GM15510 (cell line): ENCODE measurements around the gene CNTNAP2.

ENCODE experiments used
- POLR2A ChIP-seq: IDR thresholded peaks from 3 replicates; pipeline ENCODE4 v1.6.1; 2011; ENCODE audit warnings: borderline replicate concordance; ENCODE audit not compliant: insufficient read length; ENCODE audit errors: extremely low read depth

Gene CNTNAP2

GRCh38 chr7:147183276-147183675, 1066.7 kb downstream of the CNTNAP2 start:
- TF ChIP-seq POLR2A: no peak

DNA sequence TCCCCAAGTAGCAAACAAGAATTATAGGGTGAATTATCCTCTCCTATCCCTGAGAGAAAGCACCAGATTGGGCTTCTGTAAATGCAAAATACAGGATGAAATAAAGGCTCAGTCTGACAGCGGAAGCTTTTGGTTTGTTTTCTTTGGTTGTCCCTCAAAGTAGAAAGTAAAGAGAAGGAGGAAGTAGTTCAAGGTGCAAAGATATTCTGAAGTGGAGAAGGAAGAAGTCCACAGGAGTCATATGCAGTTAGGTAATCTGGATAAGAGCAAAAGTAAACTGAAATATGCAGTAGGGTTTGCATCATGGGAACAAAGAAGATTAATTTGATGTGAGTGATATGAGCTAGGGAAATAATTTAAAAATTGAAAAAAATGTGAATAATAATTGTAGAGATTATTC, 1071.9 kb downstream of the CNTNAP2 start:
- TF ChIP-seq POLR2A: no peak

- TF ChIP-seq POLR2A: no peak
These were observed 1076.9 kb downstream of the CNTNAP2 start for GRCh38 chr7:147193476-147193875.

GRCh38 chr7:147196481-147196880, 1079.9 kb downstream of the CNTNAP2 start:
- no peak for TF ChIP-seq POLR2A

DNA sequence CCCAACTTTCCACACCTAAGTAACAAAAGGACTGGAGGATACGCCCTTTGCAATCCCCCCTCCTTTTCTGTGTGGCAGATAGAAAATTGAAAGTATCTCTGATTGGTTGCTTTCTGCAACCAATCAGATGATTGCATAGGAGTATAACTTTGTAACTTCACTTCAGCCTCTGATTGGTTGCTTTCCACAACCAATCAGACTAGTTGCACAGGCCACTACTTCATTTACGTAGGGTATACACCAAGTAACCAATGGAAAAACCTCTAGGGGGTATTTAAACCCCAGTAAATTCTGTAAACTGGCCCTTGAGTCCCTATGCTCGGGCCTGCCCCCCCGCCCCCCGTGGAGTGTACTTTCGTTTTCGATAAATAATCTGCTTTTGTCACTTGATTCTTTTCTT, 1080.4 kb downstream of the CNTNAP2 start:
- TF ChIP-seq POLR2A: no peak

DNA sequence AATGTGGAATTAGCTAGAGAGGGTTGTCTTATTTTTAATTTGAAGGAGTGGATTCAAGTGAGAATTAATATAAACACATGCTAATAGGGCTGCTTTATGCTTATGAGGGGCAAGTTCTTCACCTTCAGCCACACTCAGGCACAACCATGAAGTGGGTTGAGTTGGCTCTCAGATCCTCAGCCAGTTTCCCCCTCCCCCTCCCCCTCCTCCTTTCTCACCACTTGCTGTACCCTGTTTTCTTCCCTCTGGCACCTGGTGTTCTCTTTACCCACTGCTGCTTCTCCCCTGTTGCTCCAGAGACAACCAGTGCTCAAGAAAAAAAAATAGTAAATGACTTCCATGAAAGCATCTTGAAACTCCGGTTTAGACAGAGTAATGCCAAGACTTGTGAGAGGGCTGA, 1083.3 kb downstream of the CNTNAP2 start:
- no peak for TF ChIP-seq POLR2A

GRCh38 chr7:147207988-147208387, 1091.4 kb downstream of the CNTNAP2 start:
- no peak for TF ChIP-seq POLR2A

GRCh38 chr7:147231275-147231674, 1114.7 kb downstream of the CNTNAP2 start:
- no peak for TF ChIP-seq POLR2A

- no peak for TF ChIP-seq POLR2A
These were observed 1119.2 kb downstream of the CNTNAP2 start for GRCh38 chr7:147235645-147236382.

DNA sequence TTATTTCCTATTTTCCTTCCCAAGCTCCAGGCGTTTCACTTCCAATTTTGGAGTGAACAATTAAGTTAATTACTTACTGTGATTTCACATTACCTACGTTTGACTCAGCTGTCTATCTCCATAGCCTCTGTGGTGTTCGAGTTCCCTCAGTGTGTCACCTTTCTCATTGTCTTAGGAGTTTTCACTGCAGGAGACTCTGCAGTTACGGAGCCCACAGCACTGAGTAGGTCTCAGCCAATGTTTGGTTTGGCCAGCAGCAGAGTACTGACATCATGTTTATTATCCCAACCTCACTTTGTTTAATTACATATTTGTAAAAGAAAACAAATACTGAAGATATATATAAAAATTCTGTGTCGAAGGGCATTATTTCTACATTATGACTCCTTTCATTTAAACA, 1123.9 kb downstream of the CNTNAP2 start:
- TF ChIP-seq POLR2A: no peak

GRCh38 chr7:147245274-147245673, 1128.7 kb downstream of the CNTNAP2 start:
- TF ChIP-seq POLR2A: no peak

GRCh38 chr7:147249956-147250355, 1133.4 kb downstream of the CNTNAP2 start:
- no peak for TF ChIP-seq POLR2A

DNA sequence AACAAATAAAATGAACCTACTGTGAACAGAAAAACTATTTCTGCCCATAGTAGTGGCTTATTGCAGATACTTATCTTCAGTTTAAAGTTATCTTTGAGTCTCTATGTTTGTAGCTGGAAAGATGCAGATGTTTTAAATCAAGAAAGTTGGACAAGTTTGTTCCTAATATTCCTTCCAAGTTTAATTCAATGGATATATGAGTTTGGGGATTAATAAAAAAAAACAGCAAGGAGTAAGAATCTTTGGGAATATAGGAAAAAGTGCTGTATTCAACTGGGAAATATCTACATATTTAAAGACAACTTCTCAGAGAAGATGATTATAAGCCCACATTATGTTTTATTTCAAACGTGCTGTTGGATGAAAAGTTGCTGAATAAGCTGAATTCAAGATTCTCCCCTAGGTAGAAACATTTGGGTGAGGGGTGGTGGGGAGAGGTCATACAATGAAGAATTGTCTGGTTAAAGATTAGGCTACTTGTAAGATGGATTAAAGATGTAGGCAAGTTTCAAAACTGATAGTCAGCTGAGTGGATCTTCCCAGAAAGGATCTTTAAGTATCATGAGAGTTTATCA, 1135.2 kb downstream of the CNTNAP2 start:
- TF ChIP-seq POLR2A: no peak

GRCh38 chr7:147261693-147262092, 1145.1 kb downstream of the CNTNAP2 start:
- no peak for TF ChIP-seq POLR2A

GRCh38 chr7:147265528-147265927, 1148.9 kb downstream of the CNTNAP2 start:
- TF ChIP-seq POLR2A: no peak

DNA sequence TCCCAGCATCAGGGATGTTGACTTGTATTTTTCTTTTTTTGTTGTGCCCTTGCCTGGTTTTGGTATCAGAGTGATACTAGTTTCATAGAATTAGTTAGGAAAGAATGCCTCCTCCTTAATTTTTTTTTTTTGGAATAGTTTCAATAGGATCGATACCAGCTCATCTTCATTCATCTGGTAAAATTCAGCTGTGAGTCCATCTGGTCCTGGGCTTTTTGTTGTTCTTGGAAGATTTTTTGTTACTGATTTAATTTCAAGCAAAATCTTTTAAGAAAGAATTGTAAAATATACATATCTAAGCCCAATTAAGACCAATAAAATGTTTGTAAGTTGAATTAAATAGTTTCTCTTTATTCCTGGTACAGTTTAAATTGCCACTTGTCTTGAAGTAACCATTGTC, 1159.5 kb downstream of the CNTNAP2 start:
- TF ChIP-seq POLR2A: no peak
